ENCODE data around the gene SREBF1. TPM values are rescaled to one million over a fixed set of nuclear protein-coding genes. Genes with fewer than 3 reads are reported as not detected.

SREBF1 gene
- total and polyA plus RNA-seq, 2 of the 8 experiments (the other 6 are each of a cell fraction or from before 2014, with no cell fraction given) = 28.6 to 70.8 TPM

GRCh38 chr17:17796787-17797061 is 40.1 kb downstream of the SREBF1 start (continued):
- no peak for TF ChIP-seq CHD7 (IDR thresholded peaks at IDR 0.05; ENCODE audit: insufficient replicate concordance, low read length)
- TF ChIP-seq SRF (IDR thresholded peaks at IDR 0.05; ENCODE audit: low read depth, low read length) = no peak
- no peak for TF ChIP-seq PHF8 (conservative IDR thresholded peaks at IDR 0.05; ENCODE audit: low read depth, low read length)
- TF ChIP-seq KDM5A (IDR thresholded peaks at IDR 0.05; ENCODE audit: low read length) = no peak
- no peak for TF ChIP-seq TEAD4 (IDR thresholded peaks at IDR 0.05; ENCODE audit: low read depth, low read length)
- TF ChIP-seq FOSL1 (IDR thresholded peaks at IDR 0.05; ENCODE audit: insufficient read depth, low read depth, low read length) = no peak
- no peak for TF ChIP-seq SAP30 (IDR thresholded peaks at IDR 0.05; ENCODE audit: insufficient read depth, insufficient replicate concordance, low read length)
- no peak for TF ChIP-seq HDAC2 (IDR thresholded peaks at IDR 0.05; ENCODE audit: borderline replicate concordance in 1 of 2, low read depth in 2 of 2, low read length in 2 of 2)
